GM12891 (cell line): ENCODE results near the gene IP6K1.

Experiments used
- PAX5 ChIP-seq: IDR thresholded peaks from 2 replicates; pipeline ENCODE4 v1.6.1; 2011; ENCODE audit warnings: low read length, moderate library complexity, mild to moderate bottlenecking; ENCODE audit not compliant: insufficient read depth, severe bottlenecking
- POLR2A ChIP-seq: IDR thresholded peaks from 2 replicates; pipeline ENCODE4 v1.6.1; 2011; ENCODE audit warnings: low read depth, low read length, control low read depth
- POLR2AphosphoS5 ChIP-seq: IDR thresholded peaks from 2 replicates; pipeline ENCODE4 v1.6.1; 2011; ENCODE audit warnings: low read depth, low read length, control low read depth
- SPI1 ChIP-seq: IDR thresholded peaks from 2 replicates; pipeline ENCODE4 v1.6.1; 2011; ENCODE audit warnings: low read depth, low read length, control low read depth
- TAF1 ChIP-seq: IDR thresholded peaks from 2 replicates; pipeline ENCODE4 v1.6.1; 2011; ENCODE audit warnings: low read depth, low read length, control low read depth

- TF ChIP-seq POLR2A = peak; percentile 45
- TF ChIP-seq TAF1 = peak; percentile 73
- TF ChIP-seq POLR2AphosphoS5 = no peak; the same call in 1 of the 2 replicates
- no peak for TF ChIP-seq SPI1
- TF ChIP-seq PAX5 = no peak
These were observed 27.3 kb upstream of the IP6K1 start, which contains the start of gene UBA7 for GRCh38 chr3:49813497-49814174.
